HepG2 (cell line): ENCODE measurements around the gene SUPT4H1. TPM values are rescaled to one million over a fixed set of nuclear protein-coding genes. Genes with fewer than 3 reads are reported as not detected.
A peak's percentile ranks its signal among the peaks of the same experiment; 100 is the strongest.

Source experiments
- ATAC-seq: fragments of 200-7000 bp; cut with Tn5 transposase; 3 replicates; pipeline ENCODE4 v1.9.1; 2020; ENCODE audit warnings: mild to moderate bottlenecking, moderate library complexity
- BruUV-seq: library from RNA; stranded (reverse); fragments of 400-500 nt; replicated peaks from 2 replicates; lab custom pipeline; 2021; lab: Mats Ljungman, UMichigan
- CTCF ChIA-PET: fragments of 300-600 bp; formaldehyde crosslinking; extraction: SDS; loops from one replicate; lab custom pipeline; 2021; ENCODE audit warnings: low total read pairs, inconsistent platforms, low intra/inter-chr PET ratio; lab: Yijun Ruan, JAX
- POLR2A ChIA-PET: fragments of 350-600 bp; sonication (Branson Sonifier 250); formaldehyde crosslinking; loops from one replicate; lab custom pipeline; 2020; ENCODE audit warnings: antibody characterized with exemption, inconsistent platforms; lab: Yijun Ruan, JAX
- DNase-seq: peaks from one replicate; pipeline ENCODE4 v3.0.0-alpha.2; 2015; ENCODE audit warnings: low spot score
- FAIRE-seq: peaks from 3 replicates; lab custom pipeline; 2011; peaks lifted over from hg19 to GRCh38; lab: Jason Lieb, UNC
- H2AFZ ChIP-seq: one replicate; pipeline ENCODE4 v1.6.1; 2011; ENCODE audit warnings: low read length, inconsistent platforms
- H3K27ac ChIP-seq: fragments of 300-600 bp; 3 replicates; pipeline ENCODE4 v1.8.0; 2011; ENCODE audit warnings: mixed run types, mild to moderate bottlenecking, mixed read lengths, low read length, inconsistent platforms; ENCODE audit not compliant: insufficient read depth; ENCODE audit errors: extremely low read length
- H3K27me3 ChIP-seq, 2 experiments: fragments of 200-600 bp in 1 of 2; 2 replicates in 1 of 2; 3 replicates in 1 of 2; pipeline versions ENCODE4 v1.6.0 to v1.8.0; 2011; ENCODE audit warnings: low read length in 2 of 2, mild to moderate bottlenecking in 2 of 2, moderate library complexity in 2 of 2, inconsistent platforms in 1 of 2; ENCODE audit not compliant: insufficient read depth in 2 of 2, control insufficient read depth in 1 of 2
- H3K36me3 ChIP-seq, 2 experiments: fragments of 200-600 bp in 1 of 2; replicated peaks in 1 of 2; 2 replicates in 1 of 2; 3 replicates in 1 of 2; pipeline versions ENCODE4 v1.5.1 to v1.8.0; 2011; ENCODE audit warnings: low read length in 2 of 2, inconsistent platforms in 1 of 2; ENCODE audit not compliant: insufficient read depth in 2 of 2, control insufficient read depth in 1 of 2
- H3K4me1 ChIP-seq: 2 replicates; pipeline ENCODE4 v1.5.1; 2012; ENCODE audit warnings: low read length, inconsistent platforms; ENCODE audit not compliant: insufficient read depth
- H3K4me2 ChIP-seq: 2 replicates; pipeline ENCODE4 v1.6.0; 2011; ENCODE audit warnings: low read depth, low read length, inconsistent platforms
- H3K4me3 ChIP-seq, 3 experiments: fragments of 200-600 bp in 1 of 3; sonication (generic), shearing (Covaris generic) in 1 of 3; replicated peaks in 1 of 3; 2 replicates each; pipeline ENCODE4 v1.5.1; 2011 to 2016; ENCODE audit warnings: low read length in 3 of 3, inconsistent platforms in 2 of 3, low read depth in 2 of 3, mild to moderate bottlenecking in 2 of 3, control low read depth in 1 of 3, mixed read lengths in 1 of 3; ENCODE audit not compliant: insufficient read depth in 1 of 3
- H3K79me2 ChIP-seq: one replicate; pipeline ENCODE4 v1.6.1; 2011; ENCODE audit warnings: low read length, inconsistent platforms; ENCODE audit not compliant: insufficient read depth
- H3K9ac ChIP-seq: 2 replicates; pipeline ENCODE4 v1.6.0; 2011; ENCODE audit warnings: mild to moderate bottlenecking, low read depth, low read length, inconsistent platforms; ENCODE audit not compliant: insufficient read depth
- H3K9me3 ChIP-seq: 2 replicates; pipeline ENCODE4 v1.5.1; 2012; ENCODE audit warnings: mild to moderate bottlenecking, low read length
- H4K20me1 ChIP-seq: 2 replicates; pipeline ENCODE4 v1.6.0; 2011; ENCODE audit warnings: inconsistent platforms, mild to moderate bottlenecking, low read length, moderate library complexity; ENCODE audit not compliant: insufficient read depth
- CEBPB ChIP-seq: IDR thresholded peaks from 2 replicates; pipeline ENCODE4 v1.6.1; 2011; ENCODE audit warnings: low read depth, low read length, improper control_type of control experiment, borderline replicate concordance
- CREB1 ChIP-seq, 2 experiments: fragments of 450-650 bp in 1 of 2; IDR thresholded peaks; 2 replicates each; pipeline ENCODE4 v1.6.1; 2016 to 2017; ENCODE audit warnings: control low read depth in 1 of 2, mild to moderate bottlenecking in 1 of 2, missing compliant biosample characterization in 1 of 2, missing genetic modification characterization in 1 of 2
- ELK4 ChIP-seq: sonication (generic); formaldehyde crosslinking; IDR thresholded peaks from 2 replicates; pipeline ENCODE4 v1.9.0; 2021; ENCODE audit warnings: missing genetic modification reagents, borderline replicate concordance
- FIP1L1 ChIP-seq: fragments of 200-400 bp; formaldehyde crosslinking; IDR thresholded peaks from 2 replicates; pipeline ENCODE4 v1.6.1; 2018; ENCODE audit warnings: low read depth, mild to moderate bottlenecking, low read length, moderate library complexity, borderline replicate concordance; ENCODE audit not compliant: insufficient read depth
- HOXA5 ChIP-seq: sonication (generic); formaldehyde crosslinking; IDR thresholded peaks from 2 replicates; pipeline ENCODE4 v1.4.0; 2020; ENCODE audit warnings: missing genetic modification reagents
- PBX3 ChIP-seq: sonication (generic); formaldehyde crosslinking; IDR thresholded peaks from 2 replicates; pipeline ENCODE4 v1.8.1; 2023; ENCODE audit warnings: missing genetic modification reagents, inconsistent platforms, borderline replicate concordance
- WGBS: methylation state at CpG from one replicate; pipeline ENCODE4 v1.1.6; 2017; ENCODE audit warnings: low lambda C conversion rate; 5-methylcytosine and 5-hydroxymethylcytosine counted together
- in situ Hi-C: cut with HindIII; loops from 2 replicates; pipeline ENCODE4 v1.10.0; 2017; ENCODE audit warnings: low pct_unique_long_range_greater_than_20kb; ENCODE audit not compliant: extremely low pct_ligation_motif_present
- intact Hi-C: fragments of 100-400 bp; cut with micrococcal nuclease; formaldehyde crosslinking; loops from one replicate; pipeline ENCODE4 v1.10.0; 2022; ENCODE audit not compliant: unreplicated experiment
- polyA plus RNA-seq, 8 experiments: library from polyadenylated mRNA; depleted of rRNA in 3 of 8; stranded (reverse) in 7 of 8; unstranded in 1 of 8; fragments of >200 nt; fragmentation: Illumina TruSeq in 4 of 8; extraction: Trizol in 4 of 8; gene quantifications; 2 replicates each; pipeline versions ENCODE4 v1.2.1 to v1.2.3, GENCODE V29; 2011 to 2016; ENCODE audit warnings: low read depth in 4 of 8, missing spikeins in 1 of 8, mixed read lengths in 1 of 8; ENCODE audit not compliant: insufficient read depth in 1 of 8
- total RNA-seq, 5 experiments: library from RNA; depleted of rRNA; stranded (reverse); fragments of >200 nt; fragmentation: Illumina TruSeq; extraction: Trizol; gene quantifications; 2 replicates each; pipeline ENCODE4 v1.2.3, GENCODE V29; 2016; ENCODE audit warnings: low read depth in 1 of 5

Gene SUPT4H1
- total and polyA plus RNA-seq, 2 of the 13 experiments (the other 11 are each of a cell fraction or from before 2014, with no cell fraction given): 155 to 244 TPM

- intact Hi-C loops: no loop called here
- FAIRE-seq: no peak
- ChIA-PET CTCF (interaction anchor here (0.7 kb wide), 1 partner anchor 118 kb away, joined by 3 read pairs; no protein-coding TSS in a partner anchor), POLR2A (no interaction called here)
- no peaks in the 10 kb centered on the region for H4K20me1 ChIP-seq
- WGBS: 51% methylated on average over 4 of the region's 4 CpGs
- H3K9me3 ChIP-seq: no peaks in the 10 kb centered on the region
- no peak for ATAC-seq
- no TSS peak for BruUV-seq
- in situ Hi-C loops: no loop called here
- H3K9ac ChIP-seq: no peak overlapping the region
- no peaks in the 10 kb centered on the region for H3K79me2 ChIP-seq
- no peaks in the 10 kb centered on the region for H3K36me3 ChIP-seq
- peaks cover 44% of the 10 kb centered on the region for H3K4me1 ChIP-seq
- no peak overlapping the region for H3K4me3 ChIP-seq
- no peak for DNase-seq
- no peak overlapping the region for H3K27ac ChIP-seq
- no peak overlapping the region for H2AFZ ChIP-seq
- no peak overlapping the region for H3K4me2 ChIP-seq
- peaks cover 13 to 43% of the 10 kb centered on the region in 2 experiments for H3K27me3 ChIP-seq
- no peak for TF ChIP-seq HOXA5 (CRISPR knock-in tag)
- no peak for TF ChIP-seq ELK4 (CRISPR knock-in tag)
- TF ChIP-seq PBX3 (CRISPR knock-in tag): no peak
- no peak for TF ChIP-seq FIP1L1
- TF ChIP-seq CEBPB: peak; percentile 72; the same call in 1 of the 2 replicates
- peak; percentile 8; the same call in 1 of the 2 replicates for TF ChIP-seq CREB1 (IDR thresholded peaks at IDR 0.05)
- TF ChIP-seq CREB1 (CRISPR knock-in tag; IDR thresholded peaks at IDR 0.05): no peak
These were observed 22.0 kb downstream of the SUPT4H1 start for GRCh38 chr17:58329810-58330537.
